ENCODE measurements around the gene DEFB131B. TPM values are rescaled to one million over a fixed set of nuclear protein-coding genes. Genes with fewer than 3 reads are reported as not detected.
"Not testable (repeated sequence)": the region's sequence is repeated elsewhere in the genome, so short reads cannot be mapped to it uniquely, and the experiment has no call there.

Gene DEFB131B
- total RNA-seq, result not detected

GRCh38 chr11:71878059-71878458 lies at the start of gene DEFB131B:
TSS of gene DEFB131B (plus strand) at chr11:71878453. CDS start at chr11:71878453, 0 bp downstream.
- in situ Hi-C loops (cut with MboI; ENCODE audit: low pct_ligation_motif_present in 1 of 4, low pct_unique_long_range_greater_than_20kb in 1 of 4, low sequenced_read_pairs in 3 of 4); H3K27me3 ChIP-seq; H3K4me1 ChIP-seq; H3K9me3 ChIP-seq; H3K27ac ChIP-seq; H3K36me3 ChIP-seq; DNase-seq; intact Hi-C loops (cut with DNase I; ENCODE audit: low total_unique reads); H3K4me3 ChIP-seq: not testable (repeated sequence)
- 54 to 75% methylated on average over 1 of the region's 1 CpG for WGBS, 2 donors (ENCODE audit: low coverage in 1 of 2)

GRCh38 chr11:71829247-71829646 lies 49.0 kb upstream of the DEFB131B start:
- H3K4me1 ChIP-seq; in situ Hi-C loops (cut with MboI; ENCODE audit: low pct_ligation_motif_present in 1 of 4, low pct_unique_long_range_greater_than_20kb in 1 of 4, low sequenced_read_pairs in 3 of 4); intact Hi-C loops (cut with DNase I; ENCODE audit: low total_unique reads); DNase-seq; H3K36me3 ChIP-seq; H3K27ac ChIP-seq; H3K9me3 ChIP-seq; H3K27me3 ChIP-seq; H3K4me3 ChIP-seq: not testable (repeated sequence)
- 93 to 100% methylated on average over 2 to 3 of the region's 3 CpGs for WGBS, 2 donors (ENCODE audit: low coverage in 1 of 2)

GRCh38 chr11:71829686-71830085 lies 48.6 kb upstream of the DEFB131B start:
- H3K4me3 ChIP-seq; H3K27ac ChIP-seq; intact Hi-C loops (cut with DNase I; ENCODE audit: low total_unique reads); H3K27me3 ChIP-seq; H3K9me3 ChIP-seq; in situ Hi-C loops (cut with MboI; ENCODE audit: low pct_ligation_motif_present in 1 of 4, low pct_unique_long_range_greater_than_20kb in 1 of 4, low sequenced_read_pairs in 3 of 4); DNase-seq; H3K36me3 ChIP-seq; H3K4me1 ChIP-seq: not testable (repeated sequence)
- 71 to 73% methylated on average over 3 of the region's 3 CpGs for WGBS, 2 donors (ENCODE audit: low coverage in 1 of 2)

GRCh38 chr11:71832811-71833210 lies 45.4 kb upstream of the DEFB131B start, which contains the start of gene DEFB108B:
TSS of gene DEFB108B (plus strand) at chr11:71833200. CDS start at chr11:71833200, 0 bp downstream.
- H3K36me3 ChIP-seq; H3K27ac ChIP-seq; DNase-seq; H3K9me3 ChIP-seq; H3K4me3 ChIP-seq; in situ Hi-C loops (cut with MboI; ENCODE audit: low pct_ligation_motif_present in 1 of 4, low pct_unique_long_range_greater_than_20kb in 1 of 4, low sequenced_read_pairs in 3 of 4); H3K27me3 ChIP-seq; intact Hi-C loops (cut with DNase I; ENCODE audit: low total_unique reads); H3K4me1 ChIP-seq: not testable (repeated sequence)
- WGBS, 2 donors (ENCODE audit: low coverage in 1 of 2), result 0% methylated on average over 1 of the region's 1 CpG; no CpG with 5 or more reads in 1 of the 2 donors

- in situ Hi-C loops (cut with MboI; ENCODE audit: low pct_ligation_motif_present in 1 of 4, low pct_unique_long_range_greater_than_20kb in 1 of 4, low sequenced_read_pairs in 3 of 4); H3K9me3 ChIP-seq; H3K36me3 ChIP-seq; H3K4me1 ChIP-seq; H3K27ac ChIP-seq; H3K27me3 ChIP-seq; DNase-seq; intact Hi-C loops (cut with DNase I; ENCODE audit: low total_unique reads); H3K4me3 ChIP-seq: not testable (repeated sequence)
- 94% methylated on average over 6 of the region's 6 CpGs; no CpG with 5 or more reads in 1 of the 2 donors for WGBS, 2 donors (ENCODE audit: low coverage in 1 of 2)
Observed at GRCh38 chr11:71842720-71843119, 35.5 kb upstream of the DEFB131B start.

GRCh38 chr11:71843355-71843754 lies 34.9 kb upstream of the DEFB131B start:
- H3K4me1 ChIP-seq; DNase-seq; intact Hi-C loops (cut with DNase I; ENCODE audit: low total_unique reads); H3K36me3 ChIP-seq; H3K4me3 ChIP-seq; H3K27ac ChIP-seq; H3K9me3 ChIP-seq; in situ Hi-C loops (cut with MboI; ENCODE audit: low pct_ligation_motif_present in 1 of 4, low pct_unique_long_range_greater_than_20kb in 1 of 4, low sequenced_read_pairs in 3 of 4); H3K27me3 ChIP-seq: not testable (repeated sequence)
- WGBS, 2 donors (ENCODE audit: low coverage in 1 of 2), result 89% methylated on average over 4 of the region's 4 CpGs; no CpG with 5 or more reads in 1 of the 2 donors

- no peak overlapping the region for H3K4me3 ChIP-seq
- no peaks in the 10 kb centered on the region for H3K4me1 ChIP-seq
- no peak overlapping the region for H3K27ac ChIP-seq
- no peak for DNase-seq
- in situ Hi-C loops (cut with MboI; ENCODE audit: low pct_ligation_motif_present in 1 of 4, low pct_unique_long_range_greater_than_20kb in 1 of 4, low sequenced_read_pairs in 3 of 4), result no loop called here
- TF ChIP-seq EP300 (IDR thresholded peaks at IDR 0.05; ENCODE audit: low read depth) (no peak), POLR2A (IDR thresholded peaks at IDR 0.05) (no peak), POLR2AphosphoS5 (IDR thresholded peaks at IDR 0.05) (no peak), CTCF (IDR thresholded peaks at IDR 0.05) (no peak)
- WGBS, 2 donors (ENCODE audit: low coverage in 1 of 2), result 85 to 100% methylated on average over 2 to 15 of the region's 15 CpGs
- H3K9me3 ChIP-seq, result no peaks in the 10 kb centered on the region
- no peaks in the 10 kb centered on the region for H3K27me3 ChIP-seq
- H3K36me3 ChIP-seq, result no peaks in the 10 kb centered on the region
- intact Hi-C loops (cut with DNase I; ENCODE audit: low total_unique reads), result no loop called here
Observed at GRCh38 chr11:71843858-71844257, 34.4 kb upstream of the DEFB131B start.

- intact Hi-C loops (cut with DNase I; ENCODE audit: low total_unique reads); H3K27ac ChIP-seq; H3K36me3 ChIP-seq; H3K4me1 ChIP-seq; DNase-seq; H3K4me3 ChIP-seq; in situ Hi-C loops (cut with MboI; ENCODE audit: low pct_ligation_motif_present in 1 of 4, low pct_unique_long_range_greater_than_20kb in 1 of 4, low sequenced_read_pairs in 3 of 4); H3K9me3 ChIP-seq; H3K27me3 ChIP-seq: not testable (repeated sequence)
- 93 to 100% methylated on average over 1 to 2 of the region's 2 CpGs for WGBS, 2 donors (ENCODE audit: low coverage in 1 of 2)
Observed at GRCh38 chr11:71853895-71854294, 24.4 kb upstream of the DEFB131B start.

- in situ Hi-C loops (cut with MboI; ENCODE audit: low pct_ligation_motif_present in 1 of 4, low pct_unique_long_range_greater_than_20kb in 1 of 4, low sequenced_read_pairs in 3 of 4); H3K9me3 ChIP-seq: not testable (repeated sequence)
Observed at GRCh38 chr11:71855880-71856279, 22.4 kb upstream of the DEFB131B start.

GRCh38 chr11:71860835-71861234 lies 17.4 kb upstream of the DEFB131B start:
- H3K4me1 ChIP-seq; intact Hi-C loops (cut with DNase I; ENCODE audit: low total_unique reads); in situ Hi-C loops (cut with MboI; ENCODE audit: low pct_ligation_motif_present in 1 of 4, low pct_unique_long_range_greater_than_20kb in 1 of 4, low sequenced_read_pairs in 3 of 4); H3K9me3 ChIP-seq; H3K27me3 ChIP-seq; H3K27ac ChIP-seq; H3K36me3 ChIP-seq; H3K4me3 ChIP-seq; DNase-seq: not testable (repeated sequence)
- WGBS, 2 donors (ENCODE audit: low coverage in 1 of 2), result 89 to 97% methylated on average over 3 of the region's 3 CpGs

More at GRCh38 chr11:71855880-71856279, 22.4 kb upstream of the DEFB131B start:
- H3K36me3 ChIP-seq; H3K4me1 ChIP-seq; H3K27me3 ChIP-seq; H3K27ac ChIP-seq; DNase-seq; H3K4me3 ChIP-seq; intact Hi-C loops (cut with DNase I; ENCODE audit: low total_unique reads): not testable (repeated sequence)
- WGBS, 2 donors (ENCODE audit: low coverage in 1 of 2), result 0 to 40% methylated on average over 1 to 2 of the region's 2 CpGs

Measured in transverse colon (tissue), 4 donors.